Stomach (tissue), 4 donors: ENCODE results near the gene ITPRID1.

Experiments used
- CTCF ChIP-seq, 7 experiments: fragments of 450-650 bp in 4 of 7; fragments of 200-600 bp in 3 of 7; sonication (generic) in 3 of 7; IDR thresholded peaks; one replicate each; pipeline ENCODE4 v1.5.1; 2016 to 2019; ENCODE audit warnings: antibody characterized with exemption in 7 of 7, control low read depth in 2 of 7, mild to moderate bottlenecking in 1 of 7
- POLR2AphosphoS5 ChIP-seq, 3 donors: sonication (generic); formaldehyde crosslinking; IDR thresholded peaks; one replicate each; pipeline ENCODE4 v1.6.1; 2016; ENCODE audit warnings: antibody characterized with exemption in 3 of 3

DNA sequence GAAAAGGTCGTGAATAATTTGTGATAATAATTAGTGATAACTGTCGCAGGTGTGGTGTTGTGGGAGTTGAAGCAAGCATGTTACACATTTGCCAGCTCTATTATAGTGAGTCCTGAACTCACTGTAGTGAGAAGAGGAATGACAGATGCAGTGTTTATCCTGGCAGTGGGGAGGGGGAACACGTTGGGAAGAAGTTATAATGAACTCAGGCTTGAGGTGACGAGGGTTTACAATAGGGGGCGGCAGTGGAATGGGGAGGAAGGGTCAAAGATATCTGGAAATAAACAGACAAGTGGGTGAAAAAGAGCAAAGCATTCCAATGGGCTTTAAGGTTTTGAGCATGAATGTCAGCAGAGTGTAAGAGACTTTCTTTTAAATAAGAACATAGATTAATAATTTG lies 49.6 kb downstream of the ITPRID1 start:
- TF ChIP-seq POLR2AphosphoS5 (IDR thresholded peaks at IDR 0.05) (no peak), CTCF (IDR thresholded peaks at IDR 0.05) (no peak)
